ENCODE data around the gene EHBP1. TPM values are rescaled to one million over a fixed set of nuclear protein-coding genes. Genes with fewer than 3 reads are reported as not detected.

Gene EHBP1
- total RNA-seq, 4 donors from 2014 or later: 42.9 to 116 (median 58.3) TPM

DNA sequence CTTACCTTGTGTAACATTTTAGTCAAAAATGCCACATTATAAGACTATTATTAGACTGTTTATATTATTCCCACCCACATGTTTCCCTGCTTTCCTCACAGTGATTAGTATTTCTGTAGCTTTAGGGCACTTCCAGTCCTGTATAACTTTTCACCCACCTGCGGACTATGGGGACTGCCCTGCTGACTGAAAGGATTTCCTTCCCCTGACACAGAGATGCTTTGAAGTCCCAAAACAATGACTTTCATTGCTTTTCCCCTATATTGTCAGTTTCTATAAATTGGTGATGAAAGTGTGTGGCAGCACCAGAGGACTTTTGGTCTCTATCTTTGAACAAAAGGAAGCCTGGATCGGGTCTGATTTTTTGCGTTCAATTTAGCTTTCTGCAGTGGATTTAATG, 286.1 kb downstream of the EHBP1 start:
- Histone ChIP-seq H3K27ac (no peak overlapping the region), H3K27me3 (no peaks in the 10 kb centered on the region), H3K36me3 (peaks cover 44% of the 10 kb centered on the region), H3K4me1 (no peaks in the 10 kb centered on the region), H3K4me3 (no peak overlapping the region), H3K9me3 (no peaks in the 10 kb centered on the region)
- DNase-seq (ENCODE audit: low spot score in 2 of 2): no peak
- 90% methylated on average over 3 of the region's 3 CpGs for WGBS
- TF ChIP-seq POLR2A (IDR thresholded peaks at IDR 0.05) (no peak), EP300 (IDR thresholded peaks at IDR 0.05) (no peak), POLR2AphosphoS5 (IDR thresholded peaks at IDR 0.05) (no peak)
- TF ChIP-seq, protein P1, sequence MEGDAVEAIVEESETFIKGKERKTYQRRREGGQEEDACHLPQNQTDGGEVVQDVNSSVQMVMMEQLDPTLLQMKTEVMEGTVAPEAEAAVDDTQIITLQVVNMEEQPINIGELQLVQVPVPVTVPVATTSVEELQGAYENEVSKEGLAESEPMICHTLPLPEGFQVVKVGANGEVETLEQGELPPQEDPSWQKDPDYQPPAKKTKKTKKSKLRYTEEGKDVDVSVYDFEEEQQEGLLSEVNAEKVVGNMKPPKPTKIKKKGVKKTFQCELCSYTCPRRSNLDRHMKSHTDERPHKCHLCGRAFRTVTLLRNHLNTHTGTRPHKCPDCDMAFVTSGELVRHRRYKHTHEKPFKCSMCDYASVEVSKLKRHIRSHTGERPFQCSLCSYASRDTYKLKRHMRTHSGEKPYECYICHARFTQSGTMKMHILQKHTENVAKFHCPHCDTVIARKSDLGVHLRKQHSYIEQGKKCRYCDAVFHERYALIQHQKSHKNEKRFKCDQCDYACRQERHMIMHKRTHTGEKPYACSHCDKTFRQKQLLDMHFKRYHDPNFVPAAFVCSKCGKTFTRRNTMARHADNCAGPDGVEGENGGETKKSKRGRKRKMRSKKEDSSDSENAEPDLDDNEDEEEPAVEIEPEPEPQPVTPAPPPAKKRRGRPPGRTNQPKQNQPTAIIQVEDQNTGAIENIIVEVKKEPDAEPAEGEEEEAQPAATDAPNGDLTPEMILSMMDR (IDR thresholded peaks at IDR 0.05): no peak

DNA sequence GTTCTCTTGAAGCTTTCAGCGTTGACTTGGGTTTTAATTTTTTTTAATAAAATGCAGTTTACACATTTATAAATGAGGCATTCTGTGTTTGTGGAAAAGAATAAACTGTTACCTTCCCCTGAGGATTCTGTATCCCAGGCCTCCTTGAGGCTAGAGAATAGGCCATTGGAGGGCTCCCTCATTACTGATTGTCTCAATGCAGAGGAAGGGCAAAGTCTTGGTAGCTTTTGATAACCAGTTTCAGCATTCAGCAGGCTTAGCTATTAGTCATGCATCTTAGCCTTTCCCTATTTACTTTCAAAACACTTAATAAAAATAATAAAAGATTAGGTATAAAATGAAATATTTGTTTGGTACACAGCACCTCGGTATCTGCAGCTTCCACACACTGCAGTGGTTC, 287.0 kb downstream of the EHBP1 start:
- no peaks in the 10 kb centered on the region for H3K4me1 ChIP-seq
- no peak overlapping the region for H3K27ac ChIP-seq
- peaks cover 51% of the 10 kb centered on the region for H3K36me3 ChIP-seq
- DNase-seq (ENCODE audit: low spot score in 2 of 2): no peak
- WGBS: 94% methylated on average over 2 of the region's 2 CpGs
- no peaks in the 10 kb centered on the region for H3K27me3 ChIP-seq
- no peak for TF ChIP-seq POLR2AphosphoS5 (IDR thresholded peaks at IDR 0.05)
- TF ChIP-seq POLR2A (IDR thresholded peaks at IDR 0.05): no peak
- TF ChIP-seq EP300 (IDR thresholded peaks at IDR 0.05): no peak
- TF ChIP-seq, protein P1 (IDR thresholded peaks at IDR 0.05): no peak
- no peaks in the 10 kb centered on the region for H3K9me3 ChIP-seq
- H3K4me3 ChIP-seq: no peak overlapping the region

DNA sequence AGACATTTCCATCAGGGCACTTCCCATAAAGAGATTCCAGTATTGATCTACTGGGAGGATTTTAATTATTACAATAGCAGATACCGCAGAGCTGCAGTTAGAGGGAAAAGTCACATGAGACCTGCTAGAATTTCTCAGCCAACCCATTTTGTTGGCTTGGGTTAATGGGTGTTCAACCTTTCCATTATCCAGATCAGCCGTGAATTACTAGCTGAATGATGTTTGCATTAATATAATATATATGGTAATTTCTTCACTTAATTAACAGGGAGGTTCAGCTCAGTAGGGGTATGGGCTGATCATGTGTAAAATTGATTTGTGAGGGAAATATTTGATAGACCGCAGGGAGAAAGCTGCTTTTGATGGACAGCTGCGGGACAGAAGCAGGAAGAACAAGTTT, 288.7 kb downstream of the EHBP1 start:
- Histone ChIP-seq H3K36me3 (peaks cover 62% of the 10 kb centered on the region), H3K4me1 (no peaks in the 10 kb centered on the region), H3K4me3 (no peak overlapping the region), H3K27ac (no peak overlapping the region), H3K27me3 (no peaks in the 10 kb centered on the region), H3K9me3 (no peaks in the 10 kb centered on the region)
- no peak for TF ChIP-seq EP300 (IDR thresholded peaks at IDR 0.05)
- TF ChIP-seq POLR2A (IDR thresholded peaks at IDR 0.05): no peak
- TF ChIP-seq POLR2AphosphoS5 (IDR thresholded peaks at IDR 0.05): no peak
- TF ChIP-seq, protein P1 (IDR thresholded peaks at IDR 0.05): no peak
- no peak for DNase-seq (ENCODE audit: low spot score in 2 of 2)
- 80% methylated on average over 4 of the region's 4 CpGs for WGBS

DNA sequence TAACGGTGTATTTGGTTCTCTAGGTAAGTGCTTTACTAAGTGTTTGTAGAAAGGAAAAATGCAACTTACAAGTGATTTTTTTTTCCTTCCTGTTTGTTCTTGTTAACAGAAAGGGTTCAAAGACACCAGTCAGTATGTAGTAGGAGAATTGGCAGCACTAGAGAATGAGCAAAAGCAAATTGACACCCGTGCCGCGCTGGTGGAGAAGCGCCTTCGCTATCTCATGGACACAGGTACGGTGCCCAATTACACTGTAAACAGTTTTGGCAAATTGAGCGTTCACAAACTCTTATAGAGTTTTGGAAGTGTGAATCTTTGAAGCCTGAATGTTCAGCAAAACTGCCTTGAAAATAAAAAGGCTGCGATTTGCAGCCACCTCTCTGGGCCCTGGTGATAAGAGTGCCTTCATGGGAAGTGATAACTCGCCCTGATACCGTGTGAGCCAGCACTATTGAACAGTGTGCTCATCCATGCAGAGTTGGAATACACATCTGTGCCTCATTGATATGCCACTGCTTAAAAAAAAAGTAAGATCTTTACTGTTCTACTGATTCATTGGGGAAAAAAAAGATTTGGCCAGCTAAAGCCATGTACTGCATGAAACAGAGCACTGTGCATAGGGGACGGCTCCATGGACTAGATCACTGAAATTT, 291.1 kb downstream of the EHBP1 start:
- TF ChIP-seq POLR2A (IDR thresholded peaks at IDR 0.05) (no peak), EP300 (IDR thresholded peaks at IDR 0.05) (no peak), POLR2AphosphoS5 (IDR thresholded peaks at IDR 0.05) (no peak)
- TF ChIP-seq, protein P1 (IDR thresholded peaks at IDR 0.05): no peak
- no peaks in the 10 kb centered on the region for H3K9me3 ChIP-seq
- H3K27ac ChIP-seq: no peak overlapping the region
- WGBS: 94% methylated on average over 12 of the region's 12 CpGs
- H3K4me3 ChIP-seq: no peak overlapping the region
- no peaks in the 10 kb centered on the region for H3K27me3 ChIP-seq
- H3K36me3 ChIP-seq: peaks cover 55% of the 10 kb centered on the region
- no peaks in the 10 kb centered on the region for H3K4me1 ChIP-seq
- no peak for DNase-seq (ENCODE audit: low spot score in 2 of 2)

DNA sequence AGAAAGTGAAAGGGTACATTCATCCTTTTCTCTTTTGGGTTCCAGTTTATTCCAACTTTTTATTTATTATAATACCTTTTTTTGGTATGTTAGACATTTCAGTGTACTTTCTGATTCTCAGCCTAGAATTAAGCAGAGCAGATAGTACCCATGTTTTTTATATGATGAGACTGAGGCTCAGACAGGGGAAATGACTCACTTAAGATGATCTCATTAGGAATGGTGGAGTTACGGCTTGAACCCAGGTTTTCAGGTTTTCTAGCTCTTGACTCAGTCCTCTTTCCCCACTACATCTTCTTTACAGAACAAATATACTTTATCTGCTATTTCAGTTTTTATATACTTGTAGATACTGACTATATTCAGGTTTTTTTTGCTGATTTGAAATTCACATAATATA, 293.4 kb downstream of the EHBP1 start:
- H3K4me3 ChIP-seq: no peak overlapping the region
- H3K27ac ChIP-seq: no peak overlapping the region
- H3K4me1 ChIP-seq: no peaks in the 10 kb centered on the region
- H3K27me3 ChIP-seq: no peaks in the 10 kb centered on the region
- 97% methylated on average over 1 of the region's 1 CpG for WGBS
- DNase-seq (ENCODE audit: low spot score in 2 of 2): no peak
- H3K36me3 ChIP-seq: peaks cover 44% of the 10 kb centered on the region
- no peaks in the 10 kb centered on the region for H3K9me3 ChIP-seq
- TF ChIP-seq, protein P1 (IDR thresholded peaks at IDR 0.05): no peak
- no peak for TF ChIP-seq POLR2A (IDR thresholded peaks at IDR 0.05)
- no peak for TF ChIP-seq EP300 (IDR thresholded peaks at IDR 0.05)
- no peak for TF ChIP-seq POLR2AphosphoS5 (IDR thresholded peaks at IDR 0.05)

Measured in suprapubic skin (tissue), 4 donors.